NCI-H510A (cell line): Measurements from ENCODE around the gene TXNRD1.
A peak's percentile ranks its signal among the peaks of the same experiment; 100 is the strongest.
"Not testable (repeated sequence)": the region's sequence is repeated elsewhere in the genome, so short reads cannot be mapped to it uniquely, and the experiment has no call there.

Experiments
- DNase-seq: peaks from one replicate; lab custom pipeline; 2025; lab: John Stamatoyannopoulos, UW

TXNRD1 gene

GRCh38 chr12:104190641-104191176 lies 24.9 kb upstream of the TXNRD1 start:
- DNase-seq = no peak

GRCh38 chr12:104197264-104197663 lies 18.3 kb upstream of the TXNRD1 start:
- no peak for DNase-seq

- DNase-seq = no peak
These were observed 15.6 kb upstream of the TXNRD1 start for GRCh38 chr12:104199964-104200363.

GRCh38 chr12:104201238-104202001 lies 14.2 kb upstream of the TXNRD1 start:
- no peak for DNase-seq

DNA sequence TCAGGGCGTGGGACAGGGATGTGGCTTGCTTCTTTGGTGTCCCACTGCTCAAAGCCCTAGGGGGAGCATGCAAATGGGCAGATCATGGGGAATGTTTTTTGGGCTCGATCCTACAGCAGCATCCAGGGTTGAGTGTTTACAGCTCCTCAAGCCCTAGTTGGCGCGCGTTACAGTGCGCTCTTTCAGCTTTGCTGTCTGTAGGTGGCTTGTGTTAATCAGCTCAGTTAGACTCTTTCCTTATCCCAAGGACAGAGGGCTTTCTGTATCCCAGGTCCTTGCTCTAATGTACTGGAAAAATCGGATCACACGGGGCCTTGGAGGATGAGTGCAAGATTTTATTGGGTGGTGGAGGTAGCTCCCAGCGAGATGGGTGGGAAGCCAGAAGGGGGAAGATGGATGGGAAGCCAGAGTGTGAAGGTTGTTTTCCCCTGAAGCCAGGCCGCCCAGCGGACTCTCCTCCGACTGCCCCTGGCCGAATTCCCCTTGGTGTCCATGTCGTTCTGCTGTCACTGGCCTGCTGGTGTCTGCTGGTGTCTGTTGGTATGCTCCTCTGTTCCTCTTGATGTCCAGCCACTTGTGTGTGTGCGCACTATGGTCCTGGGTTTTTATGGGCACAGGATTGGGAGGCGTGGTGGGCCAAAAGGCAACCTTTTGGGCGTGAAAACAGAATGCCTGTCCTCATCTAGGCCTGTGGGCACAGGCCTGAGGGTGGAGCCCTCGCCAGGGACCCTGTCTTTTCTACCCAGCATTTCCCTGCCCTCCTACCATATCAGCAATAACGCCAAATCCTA lies 10.7 kb upstream of the TXNRD1 start:
- no peak for DNase-seq

DNA sequence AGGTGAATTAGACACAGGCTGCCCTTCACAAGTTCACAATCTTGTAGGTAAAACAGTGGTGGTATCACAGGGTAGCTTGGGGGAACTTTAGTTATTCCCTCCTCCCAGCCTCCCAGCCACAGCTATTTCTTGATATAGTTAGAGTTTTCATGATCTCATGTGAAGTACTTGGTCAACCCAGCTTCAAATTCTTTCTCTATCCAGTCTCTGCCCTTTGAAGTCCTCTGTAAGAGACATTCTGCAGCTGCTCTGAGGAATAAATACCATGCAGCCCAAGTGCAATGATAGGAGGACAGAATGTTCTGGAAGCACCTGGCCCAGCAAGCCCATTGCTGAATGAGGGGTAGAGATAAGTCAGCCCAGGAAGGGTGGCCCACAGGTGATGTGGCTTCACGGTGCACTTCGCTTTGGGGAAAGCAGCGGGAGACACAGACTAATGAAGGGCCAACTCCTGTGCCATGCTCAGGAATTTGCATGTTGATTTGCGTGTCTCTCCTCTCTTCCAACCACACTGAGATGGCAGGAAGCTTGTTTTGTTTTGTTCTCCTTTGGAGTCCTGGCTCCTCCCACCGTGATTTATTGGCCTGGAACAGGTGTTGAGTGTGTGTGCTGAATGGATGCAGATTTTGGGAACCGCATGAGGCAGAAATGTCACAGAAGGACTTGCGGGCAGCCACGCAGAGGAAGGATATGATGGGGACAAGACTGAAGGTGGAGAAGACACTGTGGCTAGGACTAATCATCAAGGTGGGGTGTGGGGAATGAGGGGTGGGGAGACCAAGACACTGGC lies 8.0 kb upstream of the TXNRD1 start:
- no peak for DNase-seq

- no peak for DNase-seq
These were observed 3.1 kb upstream of the TXNRD1 start for GRCh38 chr12:104212516-104212915.

DNA sequence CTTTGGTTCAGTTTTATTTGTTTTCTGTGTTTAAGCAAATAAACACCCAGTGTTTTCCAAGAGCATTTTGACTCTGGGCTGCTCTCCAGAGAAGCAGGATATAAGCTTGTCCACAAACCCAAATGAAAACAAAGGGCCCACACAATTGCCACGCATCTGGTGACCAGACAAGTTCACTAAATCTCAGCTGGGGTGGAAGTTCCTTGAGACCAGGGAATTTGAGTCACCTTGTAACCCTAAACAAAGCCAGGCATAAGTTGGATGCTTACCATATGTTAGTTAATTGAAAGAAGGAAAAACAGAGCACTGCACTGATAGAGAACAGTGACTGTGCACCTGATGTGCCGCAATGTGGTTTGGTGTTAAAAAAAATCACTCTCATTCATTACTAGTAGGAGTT lies 1.6 kb upstream of the TXNRD1 start:
- no peak for DNase-seq

DNA sequence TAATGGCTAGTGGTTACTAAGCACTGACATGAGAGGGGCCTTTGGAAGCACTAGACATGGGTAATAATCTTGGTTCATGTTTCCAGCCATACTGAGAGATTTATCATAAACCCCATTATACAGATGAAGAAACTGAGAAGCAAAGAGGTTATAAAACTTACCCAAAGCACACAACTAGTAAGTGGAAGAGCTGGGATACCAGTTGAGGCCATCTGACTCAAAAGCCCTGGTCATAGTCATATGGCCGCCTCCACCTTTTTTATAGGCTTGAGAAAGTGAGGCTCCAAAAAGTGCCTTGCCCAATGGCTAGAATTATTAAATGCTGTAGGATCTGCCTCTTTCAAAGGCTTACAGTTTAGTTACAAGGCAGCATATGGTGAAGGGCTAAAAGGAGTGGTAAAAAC lies 944 bp downstream of the TXNRD1 start:
- no peak for DNase-seq

DNA sequence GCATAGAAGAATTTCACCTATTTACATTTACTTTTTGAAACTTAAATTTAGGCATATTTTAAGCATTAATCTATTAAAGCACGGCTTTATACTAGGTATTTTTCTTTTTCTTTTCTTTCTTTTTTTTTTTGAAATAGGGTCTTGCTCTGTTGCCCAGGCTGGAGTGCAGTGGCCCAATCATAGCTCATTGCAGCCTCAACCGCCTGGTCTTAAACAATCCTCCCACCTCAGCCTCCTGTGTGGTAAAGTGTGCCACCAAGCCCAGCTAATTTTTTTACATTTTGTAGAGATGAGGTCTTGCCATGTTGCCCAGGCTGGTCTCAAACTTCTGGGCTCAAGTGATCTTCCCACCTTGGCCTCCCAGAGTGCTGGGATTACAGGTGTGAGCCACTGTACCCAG lies 2.9 kb downstream of the TXNRD1 start:
- DNase-seq = not testable (repeated sequence)

DNA sequence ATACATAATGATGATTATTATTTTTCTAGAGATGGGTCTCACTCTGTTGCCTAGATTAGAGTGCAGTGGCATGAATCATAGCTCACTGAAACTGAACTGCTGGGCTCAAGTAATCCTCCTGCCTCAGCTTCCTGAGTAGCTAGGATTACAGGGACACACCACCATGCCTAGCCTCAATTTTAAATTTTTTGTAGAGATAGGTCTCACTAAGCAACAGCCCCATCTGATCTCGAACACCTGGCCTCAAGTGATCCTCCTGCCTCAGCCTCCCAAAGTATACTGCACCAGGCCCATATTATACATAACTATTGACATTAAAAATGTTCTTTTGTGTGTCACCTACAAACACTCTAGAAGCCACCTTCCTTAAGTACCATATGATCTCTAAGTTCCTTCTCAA lies 3.4 kb downstream of the TXNRD1 start:
- no peak for DNase-seq

DNA sequence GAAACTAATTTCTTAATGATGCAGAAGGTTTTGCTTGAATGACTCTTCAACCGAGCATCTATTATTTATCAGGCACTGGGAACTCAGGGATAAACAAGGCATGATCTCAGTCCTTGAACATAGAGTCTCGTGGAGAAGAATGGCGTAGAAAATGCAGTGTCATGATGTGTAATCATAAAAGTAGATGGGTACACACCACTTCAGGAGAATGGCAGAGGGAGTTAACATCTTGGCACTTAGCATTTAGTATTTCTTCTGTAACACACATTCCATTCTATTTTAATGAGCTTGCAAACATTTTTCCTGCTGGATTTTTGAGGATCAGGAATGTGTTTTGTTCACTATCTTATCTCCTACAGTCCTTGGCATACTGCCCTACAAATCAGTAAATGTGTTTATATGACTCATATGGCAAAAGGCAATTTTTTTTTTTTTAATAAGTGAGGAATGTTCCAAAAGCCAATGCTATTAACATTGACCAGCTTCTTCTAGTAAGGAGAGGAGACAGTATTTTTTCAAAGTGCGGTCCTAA lies 3.8 kb downstream of the TXNRD1 start:
- peak; percentile 18 for DNase-seq

- DNase-seq = no peak
These were observed 4.4 kb downstream of the TXNRD1 start for GRCh38 chr12:104219908-104220404.

DNA sequence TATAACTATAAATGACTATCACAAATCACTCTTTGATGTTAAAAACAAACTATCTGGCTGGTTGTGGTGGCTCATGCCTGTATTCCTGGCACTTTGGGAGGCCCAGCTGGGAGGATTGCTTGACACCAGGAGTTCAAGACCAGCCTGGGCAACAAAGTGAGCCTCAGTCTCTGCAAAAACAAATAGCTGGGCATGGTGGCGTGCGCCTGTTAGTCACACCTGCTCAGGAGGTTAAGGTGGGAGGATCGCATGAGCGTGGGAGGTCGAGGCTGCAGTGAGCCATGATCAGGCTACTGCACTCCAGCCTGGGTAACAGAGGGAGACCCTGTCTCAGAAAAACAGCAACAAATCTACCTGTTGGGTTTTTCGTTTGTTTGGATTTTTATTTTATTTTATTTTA lies 5.4 kb downstream of the TXNRD1 start:
- no peak for DNase-seq

GRCh38 chr12:104222976-104223375 lies 7.4 kb downstream of the TXNRD1 start:
- no peak for DNase-seq

DNA sequence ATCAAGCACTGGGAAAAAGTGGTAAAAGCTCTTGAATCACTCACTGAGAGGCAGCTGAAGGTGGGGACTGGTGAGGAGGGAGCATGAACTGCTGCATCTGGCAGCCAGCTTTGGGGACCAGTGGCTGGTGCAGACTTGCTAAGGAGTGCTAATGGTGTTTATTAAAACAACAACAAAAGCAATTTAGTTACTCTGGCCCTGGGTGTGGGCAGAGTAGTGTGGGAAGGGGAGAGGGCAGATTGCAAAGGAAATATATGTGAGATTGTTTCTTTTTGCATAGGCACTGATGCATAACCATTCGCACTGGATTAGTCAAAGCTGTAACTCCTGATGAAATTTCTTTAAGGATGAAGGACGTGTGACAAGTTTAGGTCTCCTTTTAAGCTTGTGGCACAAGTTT lies 8.1 kb downstream of the TXNRD1 start:
- DNase-seq = no peak

DNA sequence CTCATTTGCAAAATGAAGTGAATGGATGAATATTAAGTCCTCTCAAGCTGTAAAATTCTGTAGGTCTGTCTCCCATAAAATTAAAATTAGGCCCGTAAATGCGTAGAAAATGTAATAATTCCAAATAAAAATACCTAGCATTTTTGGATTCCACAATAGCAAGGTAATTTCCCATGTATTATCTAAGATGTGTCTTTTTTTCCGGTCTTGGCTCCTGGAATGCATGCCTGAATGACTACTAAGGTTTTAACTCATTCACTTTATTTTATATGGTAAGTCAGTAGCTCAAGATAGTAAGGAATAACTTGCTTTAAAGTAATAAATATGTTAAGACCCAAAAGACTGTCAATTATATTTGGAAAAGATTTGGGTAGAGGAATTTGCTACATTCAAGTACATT lies 11.1 kb downstream of the TXNRD1 start:
- no peak for DNase-seq

- DNase-seq = no peak
These were observed 14.9 kb downstream of the TXNRD1 start for GRCh38 chr12:104230304-104231095.

DNA sequence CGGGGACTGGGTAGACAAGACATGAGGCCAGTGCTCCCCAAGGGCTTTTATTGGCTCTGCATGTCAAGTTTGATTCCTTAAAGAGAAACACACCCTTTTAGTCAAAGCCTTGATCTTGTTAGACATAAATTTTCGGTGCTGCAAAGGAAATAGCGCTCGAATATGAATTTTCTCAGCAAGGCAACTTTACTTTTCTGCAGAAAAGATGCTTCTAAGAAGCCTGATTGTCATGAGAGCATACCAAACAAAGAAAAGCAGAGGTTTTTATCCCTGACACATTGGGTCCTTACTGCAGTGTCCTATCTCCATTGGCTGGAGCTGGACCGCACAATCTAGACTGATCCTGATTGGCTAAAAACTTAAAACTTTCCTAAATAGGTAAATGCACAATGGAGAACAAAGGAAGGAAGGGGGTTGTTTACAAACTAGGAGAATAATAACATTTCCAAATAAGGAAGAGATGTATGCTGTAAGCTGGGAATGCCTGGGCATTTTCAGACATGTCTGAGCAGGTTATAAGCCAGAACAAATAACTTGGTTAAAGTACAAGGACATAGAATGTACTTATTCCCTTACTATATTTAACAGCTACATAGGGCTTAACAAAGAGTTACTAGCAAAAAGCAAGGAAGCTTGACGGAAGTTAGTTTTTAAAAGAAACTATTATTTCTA lies 17.2 kb downstream of the TXNRD1 start:
- DNase-seq = no peak

GRCh38 chr12:104234926-104235499 lies 19.4 kb downstream of the TXNRD1 start:
- no peak for DNase-seq
